Measurements from ENCODE around the gene ITFG1. TPM values are rescaled to one million over a fixed set of nuclear protein-coding genes. Genes with fewer than 3 reads are reported as not detected.
"Not testable (repeated sequence)": the region's sequence is repeated elsewhere in the genome, so short reads cannot be mapped to it uniquely, and the experiment has no call there.

Gene ITFG1
- total RNA-seq, 5 donors from 2014 or later (not counting 1 experiment from before 2014, with no cell fraction given), result 17.6 to 33.9 (median 22.6) TPM

DNA sequence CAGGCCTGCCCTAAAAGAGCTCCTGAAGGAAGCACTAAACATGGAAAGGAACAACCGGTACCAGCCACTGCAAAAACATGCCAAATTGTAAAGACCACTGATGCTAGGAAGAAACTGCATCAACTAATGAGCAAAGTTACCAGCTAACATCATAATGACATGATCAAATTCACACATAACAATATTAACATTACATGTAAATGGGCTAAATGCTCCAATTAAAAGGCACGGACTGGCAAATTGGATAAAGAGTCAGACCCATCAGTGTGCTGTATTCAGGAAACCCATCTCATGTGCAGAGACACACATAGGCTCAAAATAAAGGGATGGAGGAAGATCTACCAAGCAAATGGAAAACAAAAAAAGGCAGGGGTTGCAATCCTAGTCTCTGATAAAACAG, 111.8 kb downstream of the ITFG1 start:
- H3K36me3 ChIP-seq (ENCODE audit: control insufficient read depth in 2 of 2, extremely low read depth in 1 of 2, insufficient read depth in 1 of 2, low read length in 1 of 2); H3K9me3 ChIP-seq; H3K27ac Mint-ChIP-seq; H3K4me3 Mint-ChIP-seq; H3K4me3 ChIP-seq (ENCODE audit: control insufficient read depth in 1 of 2, extremely low read depth in 1 of 2, low read length in 1 of 2); POLR2A ChIA-PET; CTCF ChIA-PET; H3K27me3 Mint-ChIP-seq; H3K27me3 ChIP-seq (replicated peaks in 1 of 2; ENCODE audit: control insufficient read depth in 2 of 2, extremely low read depth in 1 of 2, insufficient read depth in 2 of 2, low read length in 1 of 2); ATAC-seq (replicated peaks in 1 of 4); H3K27ac ChIP-seq (ENCODE audit: low read length); DNase-seq; H3K4me1 Mint-ChIP-seq; H3K4me1 ChIP-seq (ENCODE audit: control insufficient read depth in 1 of 2, extremely low read depth in 1 of 2, insufficient read depth in 2 of 2, low read length in 2 of 2): not testable (repeated sequence)
- Mint-ChIP-seq H3K9me3 (peaks cover 20 to 51% (median 28%) of the 10 kb centered on the region in 3 donors), H3K36me3 (peaks cover 84% of the 10 kb centered on the region)
- no CpG with 5 or more reads among the region's 2 CpGs for WGBS (ENCODE audit: insufficient coverage)

DNA sequence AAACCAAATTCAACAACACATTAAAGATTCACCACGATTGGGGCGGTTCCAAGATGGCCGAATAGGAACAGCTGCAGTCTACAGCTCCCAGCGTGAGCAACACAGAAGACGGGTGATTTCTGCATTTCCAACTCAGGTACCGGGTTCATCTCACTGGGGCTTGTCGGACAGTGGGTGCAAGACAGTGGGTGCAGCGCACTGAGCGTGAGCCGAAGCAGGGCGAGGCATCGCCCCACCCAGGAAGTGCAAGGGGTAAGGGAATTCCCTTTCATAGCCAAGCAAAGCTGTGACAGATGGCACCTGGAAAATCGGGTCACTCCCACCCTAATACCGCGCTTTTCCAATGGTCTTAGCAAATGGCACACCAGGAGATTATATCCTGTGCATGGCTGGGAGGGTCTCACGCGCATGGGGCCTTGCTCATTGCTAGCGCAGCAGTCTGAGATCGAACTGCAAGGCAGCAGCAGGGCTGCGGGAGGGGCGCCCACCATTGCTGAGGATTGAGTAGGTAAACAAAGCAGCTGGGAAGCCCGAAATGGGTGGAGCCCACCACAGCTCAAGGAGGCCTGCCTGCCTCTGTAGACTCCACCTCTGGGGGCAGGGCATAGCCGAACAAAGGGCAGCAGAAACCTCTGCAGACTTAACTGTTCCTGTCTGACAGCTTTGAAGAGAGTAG, 113.7 kb downstream of the ITFG1 start:
- 99% methylated on average over 17 of the region's 23 CpGs for WGBS (ENCODE audit: insufficient coverage)
- CTCF ChIA-PET, result not testable (repeated sequence)

DNA sequence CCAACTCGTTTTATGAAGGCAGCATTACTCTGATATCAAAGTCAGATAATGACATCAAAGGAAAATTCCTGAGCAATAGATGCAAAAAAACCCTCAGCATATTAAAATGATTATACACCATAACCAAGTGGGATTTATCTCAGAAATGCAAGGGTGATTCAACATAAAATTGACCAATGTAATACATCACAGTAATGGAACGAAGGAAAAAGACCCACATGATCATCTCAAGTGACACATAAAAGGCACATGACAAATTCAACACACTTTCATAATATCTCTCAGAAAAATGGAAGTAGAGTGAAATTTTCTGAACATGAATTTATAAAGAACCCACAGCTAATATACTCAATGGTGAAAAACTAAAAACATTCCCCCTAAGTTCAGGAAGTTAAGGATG, 118.8 kb downstream of the ITFG1 start:
- no CpG with 5 or more reads among the region's 2 CpGs for WGBS (ENCODE audit: insufficient coverage)
- no peak for DNase-seq
- Mint-ChIP-seq H3K9me3 (peaks cover 20 to 37% (median 28%) of the 10 kb centered on the region in 3 donors), H3K27me3 (no peaks in the 10 kb centered on the region), H3K4me3 (no peak overlapping the region), H3K4me1 (peaks cover 0 to 7% (median 5%) of the 10 kb centered on the region in 3 donors), H3K27ac (no peak overlapping the region), H3K36me3 (peaks cover 67% of the 10 kb centered on the region)
- Histone ChIP-seq H3K27me3 (replicated peaks in 1 of 2; ENCODE audit: control insufficient read depth in 2 of 2, extremely low read depth in 1 of 2, insufficient read depth in 2 of 2, low read length in 1 of 2) (no peaks in the 10 kb centered on the region), H3K4me3 (ENCODE audit: control insufficient read depth in 1 of 2, extremely low read depth in 1 of 2, low read length in 1 of 2) (no peak overlapping the region), H3K36me3 (ENCODE audit: control insufficient read depth in 2 of 2, extremely low read depth in 1 of 2, insufficient read depth in 1 of 2, low read length in 1 of 2) (no peaks in the 10 kb centered on the region), H3K9me3 (peaks cover 3% of the 10 kb centered on the region), H3K27ac (ENCODE audit: low read length) (no peak overlapping the region), H3K4me1 (ENCODE audit: control insufficient read depth in 1 of 2, extremely low read depth in 1 of 2, insufficient read depth in 2 of 2, low read length in 2 of 2) (no peaks in the 10 kb centered on the region)
- ChIA-PET POLR2A (no interaction called here), CTCF (no interaction called here)
- no peak for ATAC-seq (replicated peaks in 1 of 4)

More for the DNA sequence above, 113.7 kb downstream of the ITFG1 start:
- DNase-seq; POLR2A ChIA-PET; H3K27ac ChIP-seq (ENCODE audit: low read length); H3K4me1 Mint-ChIP-seq; H3K4me1 ChIP-seq (ENCODE audit: control insufficient read depth in 1 of 2, extremely low read depth in 1 of 2, insufficient read depth in 2 of 2, low read length in 2 of 2); H3K27me3 ChIP-seq (replicated peaks in 1 of 2; ENCODE audit: control insufficient read depth in 2 of 2, extremely low read depth in 1 of 2, insufficient read depth in 2 of 2, low read length in 1 of 2); H3K4me3 ChIP-seq (ENCODE audit: control insufficient read depth in 1 of 2, extremely low read depth in 1 of 2, low read length in 1 of 2); ATAC-seq (replicated peaks in 1 of 4); H3K27me3 Mint-ChIP-seq; H3K27ac Mint-ChIP-seq; H3K9me3 ChIP-seq; H3K4me3 Mint-ChIP-seq; H3K36me3 ChIP-seq (ENCODE audit: control insufficient read depth in 2 of 2, extremely low read depth in 1 of 2, insufficient read depth in 1 of 2, low read length in 1 of 2): not testable (repeated sequence)
- Mint-ChIP-seq H3K9me3 (peaks cover 20 to 40% (median 24%) of the 10 kb centered on the region in 3 donors), H3K36me3 (peaks cover 74% of the 10 kb centered on the region)

DNA sequence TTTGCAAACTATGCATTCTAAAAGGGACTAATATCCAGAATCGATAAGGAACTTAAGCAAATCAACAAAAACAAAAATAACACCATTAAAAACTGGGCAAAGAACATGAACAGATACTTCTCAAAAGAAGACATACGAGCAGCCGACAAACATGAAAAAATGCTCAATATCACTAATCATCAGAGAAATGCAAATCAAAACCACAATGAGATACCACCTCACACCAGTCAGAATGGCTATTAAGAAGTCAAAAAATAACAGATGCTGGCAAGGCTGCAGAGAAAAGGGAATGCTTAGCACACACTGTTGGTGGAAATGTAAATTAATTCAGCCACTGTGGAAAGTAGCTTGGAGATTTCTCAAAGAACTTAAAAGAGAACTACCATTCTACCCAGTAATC, 130.3 kb downstream of the ITFG1 start:
- POLR2A ChIA-PET; H3K9me3 Mint-ChIP-seq; H3K36me3 ChIP-seq (ENCODE audit: control insufficient read depth in 2 of 2, extremely low read depth in 1 of 2, insufficient read depth in 1 of 2, low read length in 1 of 2); H3K4me3 ChIP-seq (ENCODE audit: control insufficient read depth in 1 of 2, extremely low read depth in 1 of 2, low read length in 1 of 2); H3K4me3 Mint-ChIP-seq; H3K27me3 Mint-ChIP-seq; ATAC-seq (replicated peaks in 1 of 4); H3K4me1 ChIP-seq (ENCODE audit: control insufficient read depth in 1 of 2, extremely low read depth in 1 of 2, insufficient read depth in 2 of 2, low read length in 2 of 2); H3K27ac ChIP-seq (ENCODE audit: low read length); H3K27me3 ChIP-seq (replicated peaks in 1 of 2; ENCODE audit: control insufficient read depth in 2 of 2, extremely low read depth in 1 of 2, insufficient read depth in 2 of 2, low read length in 1 of 2); H3K27ac Mint-ChIP-seq; CTCF ChIA-PET; DNase-seq; H3K9me3 ChIP-seq: not testable (repeated sequence)
- H3K36me3 Mint-ChIP-seq, result peaks cover 49% of the 10 kb centered on the region
- no CpG with 5 or more reads among the region's 3 CpGs for WGBS (ENCODE audit: insufficient coverage)
- H3K4me1 Mint-ChIP-seq, result peaks cover 0 to 11% (median 7%) of the 10 kb centered on the region in 3 donors

DNA sequence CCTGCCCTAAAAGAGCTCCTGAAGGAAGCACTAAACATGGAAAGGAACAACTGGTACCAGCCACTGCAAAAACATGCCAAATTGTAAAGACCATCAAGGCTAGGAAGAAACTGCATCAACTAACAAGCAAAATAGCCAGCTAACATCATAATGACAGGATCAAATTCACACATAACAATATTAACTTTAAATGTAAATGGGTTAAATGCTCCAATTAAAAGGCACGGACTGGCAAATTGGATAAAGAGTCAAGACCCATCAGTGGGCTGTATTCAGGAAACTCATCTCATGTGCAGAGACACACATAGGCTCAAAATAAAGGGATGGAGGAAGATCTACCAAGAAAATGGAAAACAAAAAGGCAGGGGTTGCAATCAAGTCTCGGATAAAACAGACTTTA, 136.6 kb downstream of the ITFG1 start:
- ATAC-seq (replicated peaks in 1 of 4); POLR2A ChIA-PET; H3K27me3 ChIP-seq (replicated peaks in 1 of 2; ENCODE audit: control insufficient read depth in 2 of 2, extremely low read depth in 1 of 2, insufficient read depth in 2 of 2, low read length in 1 of 2); H3K4me1 Mint-ChIP-seq; H3K4me3 Mint-ChIP-seq; H3K4me1 ChIP-seq (ENCODE audit: control insufficient read depth in 1 of 2, extremely low read depth in 1 of 2, insufficient read depth in 2 of 2, low read length in 2 of 2); H3K4me3 ChIP-seq (ENCODE audit: control insufficient read depth in 1 of 2, extremely low read depth in 1 of 2, low read length in 1 of 2); H3K27me3 Mint-ChIP-seq; CTCF ChIA-PET; H3K27ac ChIP-seq (ENCODE audit: low read length); H3K27ac Mint-ChIP-seq; H3K9me3 ChIP-seq; H3K36me3 ChIP-seq (ENCODE audit: control insufficient read depth in 2 of 2, extremely low read depth in 1 of 2, insufficient read depth in 1 of 2, low read length in 1 of 2); DNase-seq: not testable (repeated sequence)
- no CpG with 5 or more reads among the region's 2 CpGs for WGBS (ENCODE audit: insufficient coverage)
- Mint-ChIP-seq H3K36me3 (peaks cover 35% of the 10 kb centered on the region), H3K9me3 (peaks cover 3 to 15% (median 4%) of the 10 kb centered on the region in 3 donors)

DNA sequence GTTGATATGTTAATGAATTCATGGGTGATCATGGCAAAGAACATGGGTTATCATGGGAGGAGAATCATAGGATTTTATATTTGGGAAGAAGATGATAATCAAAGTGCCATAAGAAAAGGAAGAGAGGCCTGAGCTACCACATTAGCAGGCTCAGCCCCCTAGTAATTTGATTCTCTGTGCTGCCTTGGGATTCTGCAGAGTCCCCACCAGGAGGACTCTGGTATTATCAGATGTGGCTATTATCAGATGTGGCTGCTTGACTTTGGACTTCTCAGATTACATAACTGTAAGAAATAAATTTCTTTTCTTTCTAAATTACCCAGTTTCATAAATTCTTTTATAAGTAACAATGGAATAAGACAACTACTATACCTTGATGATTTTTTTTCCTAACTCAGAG, 137.6 kb downstream of the ITFG1 start:
- ChIA-PET CTCF (no interaction called here), POLR2A (no interaction called here)
- Mint-ChIP-seq H3K9me3 (peaks cover 3 to 15% (median 4%) of the 10 kb centered on the region in 3 donors), H3K4me1 (peaks cover 0 to 4% (median 0%) of the 10 kb centered on the region in 3 donors), H3K4me3 (no peak overlapping the region), H3K27ac (no peak overlapping the region), H3K36me3 (peaks cover 31% of the 10 kb centered on the region), H3K27me3 (no peaks in the 10 kb centered on the region)
- no peak for DNase-seq
- Histone ChIP-seq H3K4me1 (ENCODE audit: control insufficient read depth in 1 of 2, extremely low read depth in 1 of 2, insufficient read depth in 2 of 2, low read length in 2 of 2) (no peaks in the 10 kb centered on the region), H3K27ac (ENCODE audit: low read length) (no peak overlapping the region), H3K4me3 (ENCODE audit: control insufficient read depth in 1 of 2, extremely low read depth in 1 of 2, low read length in 1 of 2) (no peak overlapping the region), H3K9me3 (no peaks in the 10 kb centered on the region), H3K36me3 (ENCODE audit: control insufficient read depth in 2 of 2, extremely low read depth in 1 of 2, insufficient read depth in 1 of 2, low read length in 1 of 2) (no peaks in the 10 kb centered on the region), H3K27me3 (replicated peaks in 1 of 2; ENCODE audit: control insufficient read depth in 2 of 2, extremely low read depth in 1 of 2, insufficient read depth in 2 of 2, low read length in 1 of 2) (no peaks in the 10 kb centered on the region)
- ATAC-seq (replicated peaks in 1 of 4), result no peak

Measured in T-cell (primary cell).